ENCODE data around the gene MRPS5.

The MRPS5 gene

GRCh38 chr2:95062242-95063085, 59.1 kb downstream of the MRPS5 start:
- no peak for DNase-seq (ENCODE audit: low spot score)
- ChIA-PET CTCF (interaction anchor here (1.1 to 3.0 kb wide), 3 partner anchors 9 to 40 kb away, joined by 4 to 12 read pairs (median 5); no protein-coding TSS in a partner anchor), POLR2A (ENCODE audit: low non-redundant PET) (no interaction called here)
- TF ChIP-seq, protein P1, sequence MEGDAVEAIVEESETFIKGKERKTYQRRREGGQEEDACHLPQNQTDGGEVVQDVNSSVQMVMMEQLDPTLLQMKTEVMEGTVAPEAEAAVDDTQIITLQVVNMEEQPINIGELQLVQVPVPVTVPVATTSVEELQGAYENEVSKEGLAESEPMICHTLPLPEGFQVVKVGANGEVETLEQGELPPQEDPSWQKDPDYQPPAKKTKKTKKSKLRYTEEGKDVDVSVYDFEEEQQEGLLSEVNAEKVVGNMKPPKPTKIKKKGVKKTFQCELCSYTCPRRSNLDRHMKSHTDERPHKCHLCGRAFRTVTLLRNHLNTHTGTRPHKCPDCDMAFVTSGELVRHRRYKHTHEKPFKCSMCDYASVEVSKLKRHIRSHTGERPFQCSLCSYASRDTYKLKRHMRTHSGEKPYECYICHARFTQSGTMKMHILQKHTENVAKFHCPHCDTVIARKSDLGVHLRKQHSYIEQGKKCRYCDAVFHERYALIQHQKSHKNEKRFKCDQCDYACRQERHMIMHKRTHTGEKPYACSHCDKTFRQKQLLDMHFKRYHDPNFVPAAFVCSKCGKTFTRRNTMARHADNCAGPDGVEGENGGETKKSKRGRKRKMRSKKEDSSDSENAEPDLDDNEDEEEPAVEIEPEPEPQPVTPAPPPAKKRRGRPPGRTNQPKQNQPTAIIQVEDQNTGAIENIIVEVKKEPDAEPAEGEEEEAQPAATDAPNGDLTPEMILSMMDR (conservative IDR thresholded peaks at IDR 0.05; ENCODE audit: low read depth), result no peak
- no peak overlapping the region for H3K27ac ChIP-seq

- ChIA-PET CTCF (interaction anchor here (1.2 to 3.0 kb wide), 2 partner anchors 8 to 15 kb away, joined by 5 to 12 read pairs; no protein-coding TSS in a partner anchor), POLR2A (ENCODE audit: low non-redundant PET) (no interaction called here)
- H3K27ac ChIP-seq, result no peak overlapping the region
- no peak for DNase-seq (ENCODE audit: low spot score)
- TF ChIP-seq, protein P1 (conservative IDR thresholded peaks at IDR 0.05; ENCODE audit: low read depth), result no peak
Measured at GRCh38 chr2:95061601-95062183, 59.9 kb downstream of the MRPS5 start.

- DNase-seq (ENCODE audit: low spot score), result no peak
- no peak overlapping the region for H3K27ac ChIP-seq
- TF ChIP-seq, protein P1 (conservative IDR thresholded peaks at IDR 0.05; ENCODE audit: low read depth), result no peak
- ChIA-PET POLR2A (ENCODE audit: low non-redundant PET) (no interaction called here), CTCF (no interaction called here)
Measured at GRCh38 chr2:95061119-95061512, 60.5 kb downstream of the MRPS5 start.

DNA sequence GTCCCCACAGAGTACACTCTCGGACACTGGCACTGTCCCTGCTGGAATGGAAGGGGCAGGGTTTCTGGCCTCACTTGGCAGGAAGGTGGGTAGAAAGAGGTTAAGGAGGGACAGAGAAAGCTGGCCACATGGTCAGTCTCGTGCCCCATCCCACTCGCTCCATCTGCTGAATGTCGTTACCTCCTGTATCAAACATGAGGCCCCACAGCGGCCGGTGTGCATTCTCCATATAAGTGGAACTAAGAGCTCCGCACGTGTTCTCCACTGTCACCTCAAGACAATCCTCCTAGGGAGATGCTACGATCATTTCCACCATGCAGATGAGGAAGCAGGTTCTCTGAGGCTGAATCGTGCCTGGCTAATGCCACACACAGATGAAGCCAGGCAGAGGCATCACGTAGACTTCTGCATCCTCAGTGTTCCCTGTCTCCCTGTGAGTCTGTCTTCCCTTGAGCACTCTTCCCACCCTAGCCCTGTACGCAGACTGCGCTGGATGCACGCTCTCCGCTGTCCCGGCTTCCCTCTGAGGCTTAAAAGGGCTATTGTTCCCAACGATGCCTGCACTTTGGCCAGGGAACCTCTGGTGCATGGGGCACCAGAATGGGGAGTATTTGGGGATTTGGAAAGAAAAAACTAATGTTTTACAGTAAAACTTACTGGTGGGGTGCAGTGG, 61.0 kb downstream of the MRPS5 start:
- H3K27ac ChIP-seq, result no peak overlapping the region
- ChIA-PET POLR2A (ENCODE audit: low non-redundant PET) (no interaction called here), CTCF (no interaction called here)
- no peak for DNase-seq (ENCODE audit: low spot score)
- TF ChIP-seq, protein P1 (conservative IDR thresholded peaks at IDR 0.05; ENCODE audit: low read depth), result no peak

DNA sequence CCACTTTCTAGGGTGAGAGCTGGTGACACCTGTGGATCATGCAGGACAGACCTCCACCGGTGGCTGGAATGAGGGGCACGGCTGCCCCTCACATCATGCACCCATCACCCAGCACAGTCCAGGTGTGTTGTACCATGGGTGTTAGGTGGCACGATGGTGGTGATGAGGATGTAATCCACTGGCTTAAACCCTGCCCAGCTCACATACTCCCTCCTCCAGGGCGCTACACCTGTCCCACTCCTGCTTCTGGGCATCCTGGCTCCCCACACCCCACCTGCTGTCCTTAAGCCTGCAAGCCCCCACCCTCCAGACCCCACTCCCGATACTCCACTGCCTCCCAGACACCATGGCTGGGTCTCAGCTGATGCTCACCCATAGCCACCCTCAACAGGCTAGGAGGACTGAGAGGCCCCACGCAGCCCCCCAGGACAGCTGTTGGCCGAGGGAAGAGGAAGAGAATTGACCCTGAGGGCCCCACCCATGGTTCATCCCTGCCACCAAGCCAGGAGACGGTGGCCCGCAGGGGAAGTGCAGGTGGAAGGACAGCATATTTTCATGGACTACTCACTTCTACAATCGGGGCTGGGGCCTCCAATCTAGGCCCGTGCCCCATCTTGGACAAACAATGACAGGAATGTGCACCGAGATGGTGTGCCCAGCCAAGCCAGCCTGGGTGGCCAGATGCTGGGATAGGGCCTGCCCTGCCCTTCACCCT, 61.8 kb downstream of the MRPS5 start:
- H3K27ac ChIP-seq, result no peak overlapping the region
- DNase-seq (ENCODE audit: low spot score), result no peak
- TF ChIP-seq, protein P1 (conservative IDR thresholded peaks at IDR 0.05; ENCODE audit: low read depth), result no peak
- ChIA-PET CTCF (no interaction called here), POLR2A (ENCODE audit: low non-redundant PET) (no interaction called here)
